LNCAP (cell line): ENCODE results near the gene RGS11.

Experiments
- CTCF ChIP-seq: fragments of 450-650 bp; IDR thresholded peaks from 2 replicates; pipeline ENCODE4 v1.5.1; 2017; ENCODE audit warnings: mild to moderate bottlenecking

The RGS11 gene

GRCh38 chr16:281660-282255, 6.0 kb upstream of the RGS11 start:
- TF ChIP-seq CTCF = no peak

GRCh38 chr16:280991-281659, 5.4 kb upstream of the RGS11 start:
- no peak for TF ChIP-seq CTCF

GRCh38 chr16:280552-280951, 4.8 kb upstream of the RGS11 start, which contains the start of gene ARHGDIG:
TSS of gene ARHGDIG (plus strand) at chr16:280591. CDS start at chr16:280681, 90 bp downstream.
- no peak for TF ChIP-seq CTCF

- TF ChIP-seq CTCF = no peak
These were observed 4.3 kb upstream of the RGS11 start for GRCh38 chr16:280005-280460.

- no peak for TF ChIP-seq CTCF
These were observed 3.8 kb upstream of the RGS11 start for GRCh38 chr16:279531-279930.

GRCh38 chr16:278863-279366, 3.2 kb upstream of the RGS11 start:
- TF ChIP-seq CTCF = no peak

- no peak for TF ChIP-seq CTCF
These were observed 808 bp upstream of the RGS11 start for GRCh38 chr16:276426-277077.
